WTC11 (cell line): ENCODE data around the gene MRPL54. TPM values are rescaled to one million over a fixed set of nuclear protein-coding genes. Genes with fewer than 3 reads are reported as not detected.

ENCODE experiments used
- ATAC-seq: fragments of 200-7000 bp; cut with Tn5 transposase; 2 replicates; pipeline ENCODE4 v1.10.0; 2021; ENCODE audit warnings: mild to moderate bottlenecking, moderate library complexity
- CTCF ChIA-PET: fragments of 300-600 bp; sonication (Branson Sonifier 250); formaldehyde crosslinking; loops from one replicate; lab custom pipeline; 2021; ENCODE audit warnings: antibody characterized with exemption; lab: Charles Lee
- POLR2A ChIA-PET: fragments of 350-600 bp; sonication (Branson Sonifier 250); formaldehyde crosslinking; loops from one replicate; lab custom pipeline; 2021; ENCODE audit warnings: antibody characterized with exemption; lab: Charles Lee
- DNase-seq: peaks from one replicate; pipeline ENCODE4 v3.0.0; 2021; ENCODE audit warnings: low spot score
- H3K27ac Mint-ChIP-seq: 2 replicates; pipeline ENCODE4 v1.8.0; 2021; ENCODE audit warnings: mixed read lengths
- H3K27me3 Mint-ChIP-seq: 2 replicates; pipeline ENCODE4 v1.8.0; 2021; ENCODE audit warnings: low read depth, mild to moderate bottlenecking, moderate library complexity, mixed read lengths
- H3K36me3 Mint-ChIP-seq: 2 replicates; pipeline ENCODE4 v1.8.0; 2021; ENCODE audit warnings: mixed read lengths
- H3K4me1 Mint-ChIP-seq: 2 replicates; pipeline ENCODE4 v1.8.0; 2022; ENCODE audit warnings: mixed read lengths
- H3K4me3 Mint-ChIP-seq: 2 replicates; pipeline ENCODE4 v1.8.0; 2021; ENCODE audit warnings: mild to moderate bottlenecking, moderate library complexity, mixed read lengths
- H3K9me3 Mint-ChIP-seq: 2 replicates; pipeline ENCODE4 v1.8.0; 2021; ENCODE audit warnings: mixed read lengths
- AR ChIP-seq: fragments of 250-450 bp; sonication (Bioruptor Pico); IDR thresholded peaks from 2 replicates; pipeline ENCODE4 v1.9.0; 2021; ENCODE audit warnings: mild to moderate bottlenecking
- E2F1 ChIP-seq: sonication (generic); formaldehyde crosslinking; IDR thresholded peaks from 2 replicates; pipeline ENCODE4 v1.8.0; 2022; ENCODE audit warnings: mild to moderate bottlenecking, missing genetic modification reagents
- FOXP1 ChIP-seq: sonication (generic); formaldehyde crosslinking; IDR thresholded peaks from 2 replicates; pipeline ENCODE4 v1.8.0; 2022; ENCODE audit warnings: missing genetic modification reagents, mild to moderate bottlenecking, moderate library complexity, borderline replicate concordance
- HMGA2 ChIP-seq: fragments of 250-450 bp; sonication (Bioruptor Pico); IDR thresholded peaks from 2 replicates; pipeline ENCODE4 v1.4.0; 2021; ENCODE audit warnings: mild to moderate bottlenecking, moderate library complexity
- HMGXB4 ChIP-seq: sonication (generic); formaldehyde crosslinking; IDR thresholded peaks from 2 replicates; pipeline ENCODE4 v1.8.1; 2023; ENCODE audit warnings: mild to moderate bottlenecking, moderate library complexity, missing genetic modification reagents
- MXD4 ChIP-seq: fragments of 250-450 bp; sonication (Bioruptor Pico); IDR thresholded peaks from 2 replicates; pipeline ENCODE4 v1.8.0; 2021; ENCODE audit warnings: mild to moderate bottlenecking, moderate library complexity, borderline replicate concordance
- NR1H2 ChIP-seq: sonication (generic); formaldehyde crosslinking; IDR thresholded peaks from 2 replicates; pipeline ENCODE4 v1.9.0; 2021; ENCODE audit warnings: mild to moderate bottlenecking, moderate library complexity, missing genetic modification reagents
- OVOL2 ChIP-seq: fragments of 250-450 bp; sonication (Bioruptor Pico); IDR thresholded peaks from 2 replicates; pipeline ENCODE4 v1.9.0; 2021; ENCODE audit warnings: mild to moderate bottlenecking, borderline replicate concordance
- PRRX2 ChIP-seq: fragments of 250-450 bp; sonication (Bioruptor Pico); IDR thresholded peaks from 2 replicates; pipeline ENCODE4 v1.8.0; 2021; ENCODE audit warnings: mild to moderate bottlenecking
- TCF7 ChIP-seq: sonication (generic); formaldehyde crosslinking; IDR thresholded peaks from 2 replicates; pipeline ENCODE4 v1.8.0; 2022; ENCODE audit warnings: mild to moderate bottlenecking, low read depth, missing genetic modification reagents, moderate library complexity
- TEAD1 ChIP-seq: sonication (generic); formaldehyde crosslinking; IDR thresholded peaks from 2 replicates; pipeline ENCODE4 v1.8.0; 2022; ENCODE audit warnings: mild to moderate bottlenecking, missing genetic modification reagents
- ZNF121 ChIP-seq: sonication (generic); formaldehyde crosslinking; IDR thresholded peaks from 2 replicates; pipeline ENCODE4 v1.8.0; 2023; ENCODE audit warnings: missing genetic modification reagents
- ZNF232 ChIP-seq: sonication (generic); formaldehyde crosslinking; IDR thresholded peaks from 2 replicates; pipeline ENCODE4 v1.8.0; 2022; ENCODE audit warnings: mild to moderate bottlenecking, missing genetic modification reagents
- ZNF263 ChIP-seq: sonication (generic); formaldehyde crosslinking; IDR thresholded peaks from 2 replicates; pipeline ENCODE4 v1.8.1; 2022; ENCODE audit warnings: low read depth, mild to moderate bottlenecking, moderate library complexity, missing genetic modification reagents
- ZNF416 ChIP-seq: fragments of 250-450 bp; sonication (Bioruptor Pico); IDR thresholded peaks from 2 replicates; pipeline ENCODE4 v1.9.0; 2021; ENCODE audit warnings: mild to moderate bottlenecking, inconsistent platforms
- ZNF423 ChIP-seq: fragments of 250-450 bp; sonication (Bioruptor Pico); IDR thresholded peaks from 2 replicates; pipeline ENCODE4 v2.1.2; 2022; ENCODE audit warnings: mild to moderate bottlenecking, moderate library complexity
- total RNA-seq: library from RNA; stranded (reverse); gene quantifications from 3 replicates; pipeline ENCODE4 v1.2.3, GENCODE V29; 2021
- TF ChIP-seq, protein P1 (sequence below): sonication (generic); formaldehyde crosslinking; IDR thresholded peaks from 2 replicates; pipeline ENCODE4 v1.8.0; 2023; ENCODE audit warnings: missing genetic modification reagents, mild to moderate bottlenecking, borderline replicate concordance
- TF ChIP-seq, protein P2 (sequence below): fragments of 250-450 bp; sonication (Bioruptor Pico); IDR thresholded peaks from 2 replicates; pipeline ENCODE4 v2.1.2; 2022; ENCODE audit warnings: mild to moderate bottlenecking, moderate library complexity
- TF ChIP-seq, protein P3 (sequence below): fragments of 250-450 bp; sonication (Bioruptor Pico); IDR thresholded peaks from 2 replicates; pipeline ENCODE4 v1.9.0; 2021; ENCODE audit warnings: moderate library complexity, mild to moderate bottlenecking, inconsistent platforms, borderline replicate concordance

The MRPL54 gene
- total RNA-seq, 1 experiment from 2014 or later: 62.3 TPM

GRCh38 chr19:3778899-3779723 lies 16.6 kb downstream of the MRPL54 start:
- TF ChIP-seq OVOL2 (CRISPR knock-in tag) (no peak), PRRX2 (CRISPR knock-in tag) (no peak), TEAD1 (no peak), HMGA2 (no peak), FOXP1 (CRISPR knock-in tag) (no peak), ZNF423 (no peak), ZNF416 (CRISPR knock-in tag) (no peak), E2F1 (CRISPR knock-in tag) (no peak), ZNF263 (CRISPR knock-in tag) (no peak), HMGXB4 (CRISPR knock-in tag) (no peak), MXD4 (CRISPR knock-in tag) (no peak), NR1H2 (no peak), AR (CRISPR knock-in tag) (no peak), TCF7 (CRISPR knock-in tag) (no peak), ZNF121 (CRISPR knock-in tag) (no peak), ZNF232 (CRISPR knock-in tag) (no peak)
- TF ChIP-seq, protein P1, sequence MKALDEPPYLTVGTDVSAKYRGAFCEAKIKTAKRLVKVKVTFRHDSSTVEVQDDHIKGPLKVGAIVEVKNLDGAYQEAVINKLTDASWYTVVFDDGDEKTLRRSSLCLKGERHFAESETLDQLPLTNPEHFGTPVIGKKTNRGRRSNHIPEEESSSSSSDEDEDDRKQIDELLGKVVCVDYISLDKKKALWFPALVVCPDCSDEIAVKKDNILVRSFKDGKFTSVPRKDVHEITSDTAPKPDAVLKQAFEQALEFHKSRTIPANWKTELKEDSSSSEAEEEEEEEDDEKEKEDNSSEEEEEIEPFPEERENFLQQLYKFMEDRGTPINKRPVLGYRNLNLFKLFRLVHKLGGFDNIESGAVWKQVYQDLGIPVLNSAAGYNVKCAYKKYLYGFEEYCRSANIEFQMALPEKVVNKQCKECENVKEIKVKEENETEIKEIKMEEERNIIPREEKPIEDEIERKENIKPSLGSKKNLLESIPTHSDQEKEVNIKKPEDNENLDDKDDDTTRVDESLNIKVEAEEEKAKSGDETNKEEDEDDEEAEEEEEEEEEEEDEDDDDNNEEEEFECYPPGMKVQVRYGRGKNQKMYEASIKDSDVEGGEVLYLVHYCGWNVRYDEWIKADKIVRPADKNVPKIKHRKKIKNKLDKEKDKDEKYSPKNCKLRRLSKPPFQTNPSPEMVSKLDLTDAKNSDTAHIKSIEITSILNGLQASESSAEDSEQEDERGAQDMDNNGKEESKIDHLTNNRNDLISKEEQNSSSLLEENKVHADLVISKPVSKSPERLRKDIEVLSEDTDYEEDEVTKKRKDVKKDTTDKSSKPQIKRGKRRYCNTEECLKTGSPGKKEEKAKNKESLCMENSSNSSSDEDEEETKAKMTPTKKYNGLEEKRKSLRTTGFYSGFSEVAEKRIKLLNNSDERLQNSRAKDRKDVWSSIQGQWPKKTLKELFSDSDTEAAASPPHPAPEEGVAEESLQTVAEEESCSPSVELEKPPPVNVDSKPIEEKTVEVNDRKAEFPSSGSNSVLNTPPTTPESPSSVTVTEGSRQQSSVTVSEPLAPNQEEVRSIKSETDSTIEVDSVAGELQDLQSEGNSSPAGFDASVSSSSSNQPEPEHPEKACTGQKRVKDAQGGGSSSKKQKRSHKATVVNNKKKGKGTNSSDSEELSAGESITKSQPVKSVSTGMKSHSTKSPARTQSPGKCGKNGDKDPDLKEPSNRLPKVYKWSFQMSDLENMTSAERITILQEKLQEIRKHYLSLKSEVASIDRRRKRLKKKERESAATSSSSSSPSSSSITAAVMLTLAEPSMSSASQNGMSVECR: no peak
- TF ChIP-seq, protein P2, sequence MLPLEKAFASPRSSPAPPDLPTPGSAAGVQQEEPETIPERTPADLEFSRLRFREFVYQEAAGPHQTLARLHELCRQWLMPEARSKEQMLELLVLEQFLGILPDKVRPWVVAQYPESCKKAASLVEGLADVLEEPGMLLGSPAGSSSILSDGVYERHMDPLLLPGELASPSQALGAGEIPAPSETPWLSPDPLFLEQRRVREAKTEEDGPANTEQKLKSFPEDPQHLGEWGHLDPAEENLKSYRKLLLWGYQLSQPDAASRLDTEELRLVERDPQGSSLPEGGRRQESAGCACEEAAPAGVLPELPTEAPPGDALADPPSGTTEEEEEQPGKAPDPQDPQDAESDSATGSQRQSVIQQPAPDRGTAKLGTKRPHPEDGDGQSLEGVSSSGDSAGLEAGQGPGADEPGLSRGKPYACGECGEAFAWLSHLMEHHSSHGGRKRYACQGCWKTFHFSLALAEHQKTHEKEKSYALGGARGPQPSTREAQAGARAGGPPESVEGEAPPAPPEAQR (CRISPR knock-in tag): no peak
- TF ChIP-seq, protein P3, sequence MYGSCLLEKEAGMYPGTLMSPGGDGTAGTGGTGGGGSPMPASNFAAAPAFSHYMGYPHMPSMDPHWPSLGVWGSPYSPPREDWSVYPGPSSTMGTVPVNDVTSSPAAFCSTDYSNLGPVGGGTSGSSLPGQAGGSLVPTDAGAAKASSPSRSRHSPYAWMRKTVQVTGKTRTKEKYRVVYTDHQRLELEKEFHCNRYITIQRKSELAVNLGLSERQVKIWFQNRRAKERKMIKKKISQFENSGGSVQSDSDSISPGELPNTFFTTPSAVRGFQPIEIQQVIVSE: no peak

More at GRCh38 chr19:3778899-3779723, 16.6 kb downstream of the MRPL54 start:
- Mint-ChIP-seq H3K27me3 (peaks cover 2% of the 10 kb centered on the region), H3K9me3 (peaks cover 18% of the 10 kb centered on the region), H3K4me1 (no peaks in the 10 kb centered on the region), H3K27ac (no peak overlapping the region), H3K4me3 (no peak overlapping the region), H3K36me3 (peaks cover 21% of the 10 kb centered on the region)
- DNase-seq (no peak), ATAC-seq (no peak)
- ChIA-PET CTCF (interaction anchor here (0.5 kb wide), 1 partner anchor 15 kb away, joined by 3 read pairs; no protein-coding TSS in a partner anchor), POLR2A (interaction anchor here (0.5 kb wide), 1 partner anchor 328 kb away, joined by 3 read pairs; no protein-coding TSS in a partner anchor)
